ENCODE results near the gene CADM2.

DNA sequence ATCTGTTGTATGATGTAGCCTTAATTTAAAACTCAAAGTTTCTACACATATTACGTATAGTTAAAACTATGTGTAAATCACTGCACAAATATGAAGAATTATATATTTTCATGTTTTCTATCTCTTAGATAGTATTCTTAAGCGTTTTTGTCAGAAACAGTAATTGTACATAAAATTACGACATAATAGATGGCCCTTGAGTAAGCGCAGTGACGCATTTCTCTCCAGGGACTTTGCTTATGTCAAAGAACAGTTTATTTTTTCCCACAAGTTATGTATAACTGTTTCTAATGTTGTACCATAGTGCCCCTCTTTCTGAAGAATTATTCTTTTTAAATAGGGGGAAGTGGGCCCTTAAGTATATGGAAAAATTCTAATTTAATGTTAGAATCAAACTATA lies 1098.2 kb downstream of the CADM2 start:
- TF ChIP-seq, protein P1, sequence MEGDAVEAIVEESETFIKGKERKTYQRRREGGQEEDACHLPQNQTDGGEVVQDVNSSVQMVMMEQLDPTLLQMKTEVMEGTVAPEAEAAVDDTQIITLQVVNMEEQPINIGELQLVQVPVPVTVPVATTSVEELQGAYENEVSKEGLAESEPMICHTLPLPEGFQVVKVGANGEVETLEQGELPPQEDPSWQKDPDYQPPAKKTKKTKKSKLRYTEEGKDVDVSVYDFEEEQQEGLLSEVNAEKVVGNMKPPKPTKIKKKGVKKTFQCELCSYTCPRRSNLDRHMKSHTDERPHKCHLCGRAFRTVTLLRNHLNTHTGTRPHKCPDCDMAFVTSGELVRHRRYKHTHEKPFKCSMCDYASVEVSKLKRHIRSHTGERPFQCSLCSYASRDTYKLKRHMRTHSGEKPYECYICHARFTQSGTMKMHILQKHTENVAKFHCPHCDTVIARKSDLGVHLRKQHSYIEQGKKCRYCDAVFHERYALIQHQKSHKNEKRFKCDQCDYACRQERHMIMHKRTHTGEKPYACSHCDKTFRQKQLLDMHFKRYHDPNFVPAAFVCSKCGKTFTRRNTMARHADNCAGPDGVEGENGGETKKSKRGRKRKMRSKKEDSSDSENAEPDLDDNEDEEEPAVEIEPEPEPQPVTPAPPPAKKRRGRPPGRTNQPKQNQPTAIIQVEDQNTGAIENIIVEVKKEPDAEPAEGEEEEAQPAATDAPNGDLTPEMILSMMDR (IDR thresholded peaks at IDR 0.05): no peak
- no peak for TF ChIP-seq POLR2AphosphoS5 (IDR thresholded peaks at IDR 0.05)
- no peak for TF ChIP-seq POLR2A (IDR thresholded peaks at IDR 0.05; ENCODE audit: low read depth)
